NCI-H748 (cell line): ENCODE data around the gene NOBOX.
A peak's percentile ranks its signal among the peaks of the same experiment; 100 is the strongest.
"Not testable (repeated sequence)": the region's sequence is repeated elsewhere in the genome, so short reads cannot be mapped to it uniquely, and the experiment has no call there.

Source experiments
- DNase-seq: peaks from one replicate; lab custom pipeline; 2025; ENCODE audit not compliant: unreplicated experiment; lab: John Stamatoyannopoulos, UW

The NOBOX gene

DNA sequence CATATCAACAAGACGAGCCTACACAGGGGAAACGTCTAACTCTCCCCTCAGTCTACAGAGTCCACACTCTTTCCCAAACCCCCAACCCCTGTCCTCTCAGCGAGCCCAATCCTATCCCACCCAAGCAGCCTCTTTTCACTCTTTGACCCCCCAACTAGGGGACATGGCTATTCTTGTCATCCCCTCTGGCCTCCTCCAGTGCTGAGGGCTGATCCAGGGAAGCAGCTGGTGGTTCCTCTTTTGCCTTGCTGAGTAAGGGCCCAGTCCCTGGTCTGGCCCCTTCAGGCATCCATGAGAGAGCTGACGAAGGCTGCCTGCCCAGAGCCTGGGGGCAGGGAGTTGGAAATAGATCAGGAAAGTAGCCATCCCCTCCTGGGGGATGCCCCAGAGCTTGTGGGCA lies 6.4 kb downstream of the NOBOX start:
- no peak for DNase-seq

- DNase-seq: peak; percentile 43
Measured at GRCh38 chr7:144391823-144392255, 11.7 kb downstream of the NOBOX start.

DNA sequence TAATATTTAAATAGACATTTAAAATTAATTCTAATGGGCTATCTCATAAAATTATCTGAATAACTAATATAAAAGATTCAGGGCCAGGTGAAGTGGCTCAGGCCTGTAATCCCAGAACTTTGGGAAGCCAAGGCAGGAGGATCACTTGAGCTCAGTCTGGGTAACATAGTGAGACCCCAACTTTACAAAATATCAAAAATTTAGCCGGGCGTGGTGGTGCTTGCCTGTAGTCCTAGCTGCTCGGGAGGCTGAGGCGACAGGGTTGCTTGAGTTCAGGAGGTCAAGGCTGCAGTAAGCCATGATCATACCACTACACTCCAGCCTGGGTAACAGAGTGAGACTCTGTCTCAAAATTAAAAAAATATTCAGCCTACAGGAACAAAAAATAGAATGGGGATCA lies 12.5 kb downstream of the NOBOX start:
- DNase-seq: no peak

DNA sequence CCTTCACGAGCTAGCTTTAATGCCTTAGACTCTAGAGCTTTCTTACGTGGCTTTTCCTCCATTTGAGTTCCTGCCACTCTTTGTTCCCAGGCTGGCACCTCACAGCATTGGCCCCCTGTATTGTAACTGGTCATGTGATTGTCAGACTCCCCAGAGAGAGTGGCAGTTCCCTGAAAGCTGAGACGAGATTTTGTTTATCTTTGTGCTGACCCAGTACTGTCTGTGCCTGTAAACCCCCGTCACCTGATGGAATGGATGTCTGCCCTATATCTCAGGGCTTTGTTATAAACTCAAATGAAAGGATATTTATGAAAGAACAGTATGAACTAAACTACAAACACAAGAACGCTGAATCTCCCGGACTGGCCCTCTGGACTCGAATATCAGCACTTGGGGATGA lies 13.0 kb downstream of the NOBOX start:
- DNase-seq: no peak

DNA sequence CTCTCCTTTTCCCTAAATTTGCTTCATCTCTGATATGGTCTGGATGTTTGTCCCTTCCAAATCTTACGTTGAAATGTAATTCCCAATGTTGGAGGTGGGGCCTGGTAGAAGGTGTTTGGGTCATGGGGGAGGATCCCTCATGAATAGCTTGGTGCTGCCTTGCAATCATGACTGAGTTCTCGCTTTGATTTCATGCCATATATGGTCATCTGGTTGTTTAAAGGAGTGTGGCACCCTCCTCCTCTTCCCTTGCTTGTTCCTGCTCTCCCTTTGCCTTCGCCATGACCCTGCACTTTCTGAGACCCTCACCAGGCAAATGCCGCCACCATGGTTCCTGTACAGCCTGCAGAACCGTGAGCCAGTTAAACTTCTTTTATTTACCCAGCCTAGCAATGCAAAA lies 14.5 kb downstream of the NOBOX start:
- no peak for DNase-seq

DNA sequence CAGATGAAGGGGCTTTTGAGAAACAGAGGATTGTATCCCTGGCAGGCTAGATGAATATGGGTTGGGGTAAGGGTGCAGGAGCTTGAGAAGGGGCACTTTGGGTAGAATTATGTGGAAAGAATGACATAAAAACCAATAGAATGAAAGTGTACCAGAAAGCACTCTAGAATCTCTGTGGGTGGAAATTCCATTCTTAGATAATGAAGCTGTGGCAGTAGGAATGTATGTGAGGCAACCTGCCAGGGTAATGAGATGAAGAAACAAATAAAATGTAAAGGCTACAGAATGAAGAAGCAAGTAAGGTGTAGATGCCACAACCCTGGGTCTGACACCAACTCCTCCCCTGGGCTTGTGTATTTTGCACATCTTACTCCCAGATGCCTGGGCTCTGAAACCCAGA lies 16.8 kb downstream of the NOBOX start:
- no peak for DNase-seq

DNA sequence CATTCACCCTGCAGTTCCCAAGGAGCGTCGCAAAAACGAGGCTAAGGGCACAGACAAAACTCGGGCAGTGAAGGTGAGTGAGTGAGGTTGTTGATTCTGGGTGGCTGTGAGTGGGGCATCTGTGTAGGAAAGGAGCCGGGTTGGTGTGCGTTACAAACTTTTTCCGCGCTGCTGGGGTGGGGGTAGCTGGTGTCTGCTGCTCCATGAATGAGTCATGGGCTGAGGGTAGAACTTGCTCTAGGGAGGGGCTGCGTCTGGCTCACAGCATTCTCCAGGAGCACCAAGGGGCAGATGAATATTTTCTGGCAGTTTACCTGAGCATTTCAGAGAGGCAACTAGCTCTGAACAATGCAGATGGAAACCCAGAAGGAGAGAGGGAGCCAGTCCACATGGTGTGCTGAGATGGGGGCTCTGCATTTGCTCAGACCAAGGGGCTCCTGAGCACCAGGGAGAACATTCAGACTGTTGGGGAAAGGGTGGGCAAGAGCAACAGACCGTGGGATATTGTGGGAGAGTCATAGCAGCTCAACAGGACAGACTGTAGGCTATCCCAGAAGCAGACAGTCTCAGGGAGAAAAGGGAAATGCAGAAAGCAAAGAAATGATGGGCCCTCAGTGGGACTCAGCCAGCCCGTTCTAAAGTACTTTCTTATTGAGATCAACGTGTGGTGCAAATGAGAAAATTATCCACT lies 18.8 kb downstream of the NOBOX start:
- no peak for DNase-seq

DNA sequence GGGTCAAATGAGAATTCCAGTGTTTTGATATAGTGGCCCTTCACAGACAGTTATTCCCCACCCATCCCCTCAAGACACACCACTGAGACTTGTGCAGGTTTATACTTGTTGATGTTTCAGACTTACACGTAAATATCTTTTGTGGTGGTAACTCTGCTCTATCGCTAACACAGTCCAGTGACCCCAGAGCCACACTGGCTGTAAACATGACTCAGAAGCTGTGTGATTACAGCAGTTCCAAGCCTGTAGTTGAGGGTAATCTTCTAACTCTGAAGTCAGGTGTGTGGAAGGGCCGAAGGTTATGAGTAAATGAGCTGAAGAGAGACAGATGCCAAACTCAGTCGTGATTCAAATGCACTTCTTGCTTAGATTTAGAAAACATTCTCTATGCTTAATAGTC lies 19.4 kb downstream of the NOBOX start:
- DNase-seq: no peak

DNA sequence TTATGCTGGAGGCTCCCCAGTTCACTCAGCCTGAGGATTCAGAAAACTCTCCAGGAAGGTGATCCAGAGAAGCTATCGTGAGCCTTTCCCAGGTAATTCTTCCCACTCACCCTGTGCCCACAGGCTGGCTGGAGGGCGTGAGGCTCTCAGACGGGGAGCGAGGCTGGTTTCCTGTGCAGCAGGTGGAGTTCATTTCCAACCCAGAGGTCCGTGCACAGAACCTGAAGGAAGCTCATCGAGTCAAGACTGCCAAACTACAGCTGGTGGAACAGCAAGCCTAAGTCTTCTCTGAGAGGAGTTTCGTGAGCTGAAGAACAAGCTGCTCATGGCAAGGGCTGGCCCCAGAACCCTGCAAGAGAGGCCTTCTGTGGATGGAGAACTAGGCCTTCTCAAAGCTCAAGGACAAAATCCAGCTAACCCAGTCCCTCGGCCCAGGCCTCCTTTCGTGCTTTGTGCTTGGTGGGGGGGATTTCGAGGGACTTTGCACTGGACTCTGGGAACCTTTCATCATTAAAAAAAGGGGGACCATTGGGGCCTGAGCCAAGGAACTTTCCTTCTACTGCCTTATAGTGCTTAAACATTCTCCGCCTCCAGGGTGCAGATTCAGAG lies 23.6 kb downstream of the NOBOX start:
- no peak for DNase-seq

DNA sequence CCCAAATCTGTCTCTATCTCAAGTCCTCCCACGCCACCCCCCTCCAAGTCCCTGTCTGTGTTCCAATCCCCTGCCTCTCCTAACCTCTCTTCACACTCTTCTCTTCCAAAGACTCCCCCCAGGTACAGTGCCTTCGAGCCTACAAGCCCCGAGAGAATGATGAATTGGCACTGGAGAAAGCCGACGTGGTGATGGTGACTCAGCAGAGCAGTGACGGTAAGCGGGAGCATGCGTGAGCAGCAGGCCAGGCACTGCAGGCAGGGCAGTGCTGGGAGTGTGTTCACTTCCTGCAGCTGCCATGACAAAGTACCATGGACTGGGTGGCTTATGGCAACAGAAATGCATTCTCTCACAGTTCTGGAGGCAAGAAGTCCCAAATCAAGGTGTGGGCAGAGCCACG lies 24.8 kb downstream of the NOBOX start:
- no peak for DNase-seq

DNA sequence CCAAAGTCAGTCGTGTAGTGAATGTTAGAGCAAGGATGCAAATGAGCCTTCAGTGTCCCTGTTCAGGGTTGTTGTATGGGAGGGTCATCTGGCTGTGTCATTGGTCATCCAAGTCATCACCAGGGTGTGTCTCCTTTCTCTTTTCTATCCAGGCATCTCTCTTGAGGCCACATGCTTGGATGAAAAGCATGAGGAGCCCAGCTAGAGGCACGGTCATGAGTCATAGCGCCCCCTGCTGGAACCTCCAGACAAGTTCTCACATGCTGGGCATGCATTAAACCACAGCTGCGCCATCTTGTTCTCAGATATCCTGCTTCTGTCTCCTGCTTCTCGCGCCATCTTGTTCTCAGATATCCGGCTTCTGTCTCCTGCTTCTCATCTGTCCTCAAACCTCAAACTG lies 34.3 kb downstream of the NOBOX start:
- not testable (repeated sequence) for DNase-seq

GRCh38 chr7:144367250-144367649 lies 36.2 kb downstream of the NOBOX start:
- DNase-seq: not testable (repeated sequence)

GRCh38 chr7:144365523-144365922 lies 38.0 kb downstream of the NOBOX start:
- DNase-seq: not testable (repeated sequence)

GRCh38 chr7:144362061-144362460 lies 41.4 kb downstream of the NOBOX start:
- not testable (repeated sequence) for DNase-seq

- not testable (repeated sequence) for DNase-seq
Measured at GRCh38 chr7:144356860-144357259, 46.6 kb downstream of the NOBOX start.

GRCh38 chr7:144356185-144356584 lies 47.3 kb downstream of the NOBOX start:
- not testable (repeated sequence) for DNase-seq

DNA sequence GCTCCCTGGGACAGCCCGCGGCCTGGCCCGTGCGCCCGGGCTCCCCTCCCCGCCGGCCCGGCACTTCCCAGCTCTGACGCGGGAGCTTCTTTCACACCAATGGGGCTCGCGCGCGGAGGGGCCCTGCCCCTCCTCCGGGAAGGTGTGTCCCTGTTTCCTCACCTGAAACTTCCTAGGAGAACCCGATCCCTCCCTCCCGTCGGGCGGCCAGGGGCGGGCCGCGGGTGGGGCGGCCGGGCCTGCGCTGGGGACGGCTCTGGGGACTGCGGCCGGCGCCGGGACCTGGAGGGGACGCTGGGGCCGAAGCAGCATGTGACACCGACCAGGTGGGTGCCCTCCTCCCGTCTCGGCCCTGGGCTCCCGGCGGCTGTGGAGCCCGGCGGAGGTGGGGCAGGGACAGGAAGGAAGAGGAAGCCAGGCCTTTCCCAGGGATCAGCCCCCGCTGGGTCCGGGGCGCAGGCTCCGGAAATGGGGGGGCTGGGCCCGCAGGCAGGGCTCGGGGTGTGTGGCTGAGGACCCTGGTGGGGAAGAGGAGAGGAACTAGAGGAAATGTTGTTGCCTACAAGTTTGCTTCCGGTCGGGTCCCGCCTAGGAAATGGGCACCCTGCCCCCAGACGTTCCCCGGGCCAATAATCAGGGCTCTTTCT lies 48.2 kb downstream of the NOBOX start, which contains the start of gene ARHGEF5:
ARHGEF5 (plus strand) TSS at position 227 of the 647 bp plus-strand sequence. CDS start 7,268 bp downstream, outside the sequence.
- DNase-seq: not testable (repeated sequence)

DNA sequence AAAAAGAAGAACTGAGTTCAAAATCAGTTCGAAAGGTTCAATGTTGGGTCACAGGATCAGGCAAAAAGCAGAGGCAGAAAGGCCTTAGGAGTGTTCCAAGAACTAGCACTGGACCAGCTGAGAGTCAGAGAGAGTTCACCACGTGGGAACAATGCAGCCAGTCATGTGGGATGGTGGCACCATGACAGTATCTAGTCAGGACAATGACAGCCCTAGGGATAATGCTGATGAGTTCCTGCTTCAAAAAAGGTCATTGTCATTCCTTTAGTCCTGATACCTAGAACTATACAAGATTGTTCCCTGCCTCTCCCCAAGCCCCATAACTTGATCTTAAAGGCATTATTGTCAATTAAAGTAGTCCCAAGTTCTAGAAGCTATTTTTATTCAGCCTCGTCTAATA lies 51.8 kb downstream of the NOBOX start:
- not testable (repeated sequence) for DNase-seq

- DNase-seq: not testable (repeated sequence)
Measured at GRCh38 chr7:144348625-144349024, 54.9 kb downstream of the NOBOX start.
